CD14-positive monocyte (primary cell): Measurements from ENCODE around the gene FANCD2OS. TPM values are rescaled to one million over a fixed set of nuclear protein-coding genes. Genes with fewer than 3 reads are reported as not detected.

Source experiments
- DNase-seq, 3 donors: peaks; one replicate each; pipeline ENCODE4 v3.0.0-alpha.2; 2011 to 2022
- H2AFZ ChIP-seq: 2 replicates; pipeline ENCODE4 v1.6.0; 2012; ENCODE audit warnings: mild to moderate bottlenecking, low read depth, low read length, inconsistent platforms; ENCODE audit not compliant: insufficient read depth, poor library complexity, severe bottlenecking
- H3K27ac ChIP-seq, 2 donors: 1 replicate in 1 of 2; 2 replicates in 1 of 2; pipeline ENCODE4 v1.5.1; 2012 to 2013; ENCODE audit warnings: low read length in 2 of 2, control low read depth in 1 of 2, inconsistent platforms in 1 of 2, low read depth in 1 of 2, mild to moderate bottlenecking in 1 of 2
- H3K27me3 ChIP-seq, 2 donors: one replicate each; pipeline versions ENCODE4 v1.6.0 to v1.6.1; 2011 to 2013; ENCODE audit warnings: low read length in 2 of 2; ENCODE audit not compliant: control insufficient read depth in 2 of 2, insufficient read depth in 2 of 2
- H3K36me3 ChIP-seq, 2 donors: replicated peaks in 1 of 2; 1 replicate in 1 of 2; 2 replicates in 1 of 2; pipeline versions ENCODE4 v1.5.1 to v1.6.1; 2012 to 2013; ENCODE audit warnings: low read length in 2 of 2, control low read depth in 1 of 2, inconsistent platforms in 1 of 2, mild to moderate bottlenecking in 1 of 2; ENCODE audit not compliant: insufficient read depth in 2 of 2, control insufficient read depth in 1 of 2
- H3K4me1 ChIP-seq, 2 donors: 1 replicate in 1 of 2; 2 replicates in 1 of 2; pipeline versions ENCODE4 v1.5.1 to v1.6.1; 2012 to 2013; ENCODE audit warnings: low read length in 2 of 2, control low read depth in 1 of 2, inconsistent platforms in 1 of 2, mild to moderate bottlenecking in 1 of 2, moderate library complexity in 1 of 2; ENCODE audit not compliant: insufficient read depth in 2 of 2, control insufficient read depth in 1 of 2
- H3K4me2 ChIP-seq: replicated peaks from 2 replicates; pipeline ENCODE3; 2012; ENCODE audit warnings: low read length, moderate library complexity, mild to moderate bottlenecking; ENCODE audit not compliant: poor library complexity, severe bottlenecking; ENCODE audit errors: extremely low read depth
- H3K4me3 ChIP-seq, 3 experiments: fragments of 200-600 bp in 1 of 3; sonication (generic) in 1 of 3; replicated peaks in 1 of 3; 1 replicate in 2 of 3; 2 replicates in 1 of 3; pipeline ENCODE4 v1.5.1; 2011 to 2013; ENCODE audit warnings: low read length in 3 of 3, mild to moderate bottlenecking in 3 of 3, control low read depth in 2 of 3, low read depth in 2 of 3, inconsistent platforms in 1 of 3, moderate library complexity in 1 of 3
- H3K79me2 ChIP-seq: 2 replicates; pipeline ENCODE4 v1.6.0; 2012; ENCODE audit warnings: mild to moderate bottlenecking, control low read depth, inconsistent platforms, low read length, moderate library complexity; ENCODE audit not compliant: insufficient read depth
- H3K9ac ChIP-seq: 2 replicates; pipeline ENCODE4 v1.6.0; 2017; ENCODE audit warnings: low read length, mild to moderate bottlenecking; ENCODE audit not compliant: insufficient read depth, poor library complexity, severe bottlenecking
- H3K9me3 ChIP-seq, 2 donors: replicated peaks in 1 of 2; 1 replicate in 1 of 2; 2 replicates in 1 of 2; pipeline versions ENCODE4 v1.5.1 to v1.6.1; 2012 to 2013; ENCODE audit warnings: low read length in 2 of 2, control low read depth in 1 of 2; ENCODE audit not compliant: control insufficient read depth in 1 of 2, insufficient read depth in 1 of 2
- H4K20me1 ChIP-seq: 2 replicates; pipeline ENCODE4 v1.6.0; 2012; ENCODE audit warnings: mild to moderate bottlenecking, low read length, control low read depth, moderate library complexity; ENCODE audit not compliant: insufficient read depth
- H3K27ac Mint-ChIP-seq, 7 donors: one replicate each; pipeline ENCODE4 v1.8.0; 2020; ENCODE audit warnings: mild to moderate bottlenecking in 7 of 7, mixed read lengths in 7 of 7, moderate library complexity in 6 of 7, inconsistent platforms in 2 of 7
- H3K27me3 Mint-ChIP-seq, 3 donors: one replicate each; pipeline ENCODE4 v1.8.0; 2021 to 2022; ENCODE audit warnings: low read depth in 3 of 3, mild to moderate bottlenecking in 3 of 3, mixed read lengths in 3 of 3, moderate library complexity in 3 of 3, inconsistent platforms in 1 of 3
- H3K36me3 Mint-ChIP-seq, 2 donors: one replicate each; pipeline ENCODE4 v1.8.0; 2020; ENCODE audit warnings: mixed read lengths in 2 of 2, inconsistent platforms in 1 of 2, mild to moderate bottlenecking in 1 of 2
- H3K4me1 Mint-ChIP-seq: one replicate; pipeline ENCODE4 v1.8.0; 2020; ENCODE audit warnings: mild to moderate bottlenecking, mixed read lengths
- H3K4me3 Mint-ChIP-seq, 2 donors: one replicate each; pipeline ENCODE4 v1.8.0; 2020; ENCODE audit warnings: mild to moderate bottlenecking in 2 of 2, mixed read lengths in 2 of 2, moderate library complexity in 1 of 2
- H3K9me3 Mint-ChIP-seq, 7 donors: one replicate each; pipeline ENCODE4 v1.8.0; 2020 to 2022; ENCODE audit warnings: mixed read lengths in 7 of 7, mild to moderate bottlenecking in 6 of 7, moderate library complexity in 6 of 7, inconsistent platforms in 2 of 7
- CTCF ChIP-seq: fragments of 200-600 bp; IDR thresholded peaks from one replicate; pipeline ENCODE4 v1.8.0; 2022; ENCODE audit warnings: antibody characterized with exemption, mild to moderate bottlenecking
- WGBS: methylation state at CpG from one replicate; pipeline ENCODE4 v1.1.5; 2013; ENCODE audit warnings: missing lambda C conversion rate; ENCODE audit not compliant: insufficient coverage; 5-methylcytosine and 5-hydroxymethylcytosine counted together
- intact Hi-C, 2 donors: fragments of 100-400 bp; cut with micrococcal nuclease; formaldehyde crosslinking; loops; one replicate each; pipeline versions ENCODE4 v1.15.0 to v1.15.1; 2023
- polyA minus RNA-seq: library from RNA; depleted of rRNA, polyadenylated mRNA; stranded (reverse); fragments of >200 nt; gene quantifications from 2 replicates; pipeline ENCODE4 v1.2.3, GENCODE V29; 2012
- polyA plus RNA-seq, 3 donors: library from polyadenylated mRNA; depleted of rRNA in 1 of 3; unstranded in 2 of 3; stranded (reverse) in 1 of 3; fragments of 300-500 nt in 2 of 3; fragments of >200 nt in 1 of 3; fragmentation: Illumina TruSeq in 2 of 3; gene quantifications; 1 replicate in 2 of 3; 2 replicates in 1 of 3; pipeline ENCODE4 v1.2.3, GENCODE V29; 2012 to 2021
- total RNA-seq, 12 experiments: library from RNA in 1 of 12; stranded (reverse) in 1 of 12; fragments of 120-200 nt in 1 of 12; gene quantifications; one replicate each; pipeline ENCODE4 v1.2.4 and lab custom pipeline; 2013 to 2026; ENCODE audit warnings: mixed read lengths in 6 of 12, inconsistent platforms in 1 of 12

FANCD2OS gene
- not detected for total RNA-seq (2013)
- polyA plus RNA-seq (not detected), polyA minus RNA-seq (not detected in 2 replicates), total RNA-seq (lab: John Stamatoyannopoulos, UW) (0 to 0.69 (median 0) reads per million in 11 experiments)

GRCh38 chr3:10108091-10108490 lies at the start of gene FANCD2OS:
FANCD2OS (minus strand) TSS chr3:10108255; CDS start chr3:10104774, 3,481 bp downstream.
- WGBS, result 93% methylated on average over 27 of the region's 28 CpGs

GRCh38 chr3:10157031-10157430 lies 49.0 kb upstream of the FANCD2OS start:
- Histone ChIP-seq H3K36me3 (peaks cover 19 to 32% of the 10 kb centered on the region in 2 donors), H3K4me1 (peaks cover 8% of the 10 kb centered on the region in 2 donors), H3K9me3 (no peaks in the 10 kb centered on the region), H2AFZ (no peak overlapping the region), H3K79me2 (no peaks in the 10 kb centered on the region), H3K27me3 (no peaks in the 10 kb centered on the region), H4K20me1 (no peaks in the 10 kb centered on the region), H3K4me2 (no peak overlapping the region), H3K27ac (no peak overlapping the region), H3K4me3 (no peak overlapping the region), H3K9ac (no peak overlapping the region)
- Mint-ChIP-seq H3K27ac (no peak overlapping the region), H3K4me3 (no peak overlapping the region), H3K9me3 (no peaks in the 10 kb centered on the region), H3K36me3 (peaks cover 16 to 32% of the 10 kb centered on the region in 2 donors), H3K4me1 (peaks cover 9% of the 10 kb centered on the region), H3K27me3 (peaks cover 0 to 2% (median 0%) of the 10 kb centered on the region in 3 donors)
- 100% methylated on average over 2 of the region's 4 CpGs for WGBS
- DNase-seq, result no peak
- TF ChIP-seq CTCF, result no peak
- intact Hi-C loops, result no loop called here

More at GRCh38 chr3:10108091-10108490, at the start of gene FANCD2OS:
- Mint-ChIP-seq H3K27ac (peak within 1 kb of the TSS in 2 of 7 donors; percentile 13 to 53), H3K9me3 (peaks cover 0 to 3% (median 0%) of the 10 kb centered on the region in 7 donors), H3K36me3 (peaks cover 2 to 4% of the 10 kb centered on the region in 2 donors), H3K4me1 (no peaks in the 10 kb centered on the region), H3K27me3 (peaks cover 3 to 6% (median 3%) of the 10 kb centered on the region in 3 donors), H3K4me3 (no peak within 1 kb of the TSS)
- Histone ChIP-seq H3K4me3 (no peak within 1 kb of the TSS), H3K27ac (no peak within 1 kb of the TSS), H4K20me1 (no peaks in the 10 kb centered on the region), H3K9ac (no peak within 1 kb of the TSS), H3K79me2 (no peaks in the 10 kb centered on the region), H3K4me1 (no peaks in the 10 kb centered on the region), H2AFZ (no peak within 1 kb of the TSS), H3K36me3 (no peaks in the 10 kb centered on the region), H3K4me2 (no peak within 1 kb of the TSS), H3K9me3 (no peaks in the 10 kb centered on the region), H3K27me3 (no peaks in the 10 kb centered on the region)
- intact Hi-C loops, result no loop called here
- no peak for DNase-seq
- no peak for TF ChIP-seq CTCF
